ENCODE results near the gene CSF3R. TPM values are rescaled to one million over a fixed set of nuclear protein-coding genes. Genes with fewer than 3 reads are reported as not detected.

Gene CSF3R
- total and polyA plus RNA-seq, 2 donors from 2014 or later = 1.4 to 13.3 TPM

GRCh38 chr1:36419140-36419539 is 63.6 kb downstream of the CSF3R start:
- FAIRE-seq = no peak
- intact Hi-C loops (cut with DNase I) = no loop called here
- H3K9ac ChIP-seq (ENCODE audit: low read length in 3 of 3) = no peak overlapping the region
- DNase-seq = no peak
- TF ChIP-seq CTCF (IDR thresholded peaks at IDR 0.05; ENCODE audit: borderline replicate concordance, extremely low read depth, insufficient read depth) = no peak
- no peaks in the 10 kb centered on the region for H3K4me1 ChIP-seq (ENCODE audit: control insufficient read depth in 2 of 3, insufficient read depth in 2 of 3, low read depth in 1 of 3, low read length in 3 of 3)
- peaks cover 0 to 10% (median 10%) of the 10 kb centered on the region in 3 donors for H3K36me3 ChIP-seq (ENCODE audit: control insufficient read depth in 2 of 3, insufficient read depth in 3 of 3, low read length in 3 of 3)
- no peak overlapping the region for H3K27ac ChIP-seq (ENCODE audit: low read depth in 2 of 2, low read length in 2 of 2)
- H3K27me3 ChIP-seq (ENCODE audit: control insufficient read depth, insufficient read depth, low read length) = no peaks in the 10 kb centered on the region
- H3K4me3 ChIP-seq (ENCODE audit: low read length in 3 of 3) = no peak overlapping the region
- H3K9me3 ChIP-seq (ENCODE audit: control insufficient read depth in 2 of 3, insufficient read depth in 1 of 3, low read length in 3 of 3) = no peaks in the 10 kb centered on the region

GRCh38 chr1:36417931-36418330 is 64.8 kb downstream of the CSF3R start:
- Histone ChIP-seq H3K9ac (ENCODE audit: low read length in 3 of 3) (no peak overlapping the region), H3K9me3 (ENCODE audit: control insufficient read depth in 2 of 3, insufficient read depth in 1 of 3, low read length in 3 of 3) (no peaks in the 10 kb centered on the region), H3K36me3 (ENCODE audit: control insufficient read depth in 2 of 3, insufficient read depth in 3 of 3, low read length in 3 of 3) (peaks cover 0 to 10% (median 10%) of the 10 kb centered on the region in 3 donors), H3K27me3 (ENCODE audit: control insufficient read depth, insufficient read depth, low read length) (no peaks in the 10 kb centered on the region), H3K4me3 (ENCODE audit: low read length in 3 of 3) (no peak overlapping the region), H3K27ac (ENCODE audit: low read depth in 2 of 2, low read length in 2 of 2) (no peak overlapping the region), H3K4me1 (ENCODE audit: control insufficient read depth in 2 of 3, insufficient read depth in 2 of 3, low read depth in 1 of 3, low read length in 3 of 3) (no peaks in the 10 kb centered on the region)
- intact Hi-C loops (cut with DNase I) = no loop called here
- no peak for FAIRE-seq
- TF ChIP-seq CTCF (IDR thresholded peaks at IDR 0.05; ENCODE audit: borderline replicate concordance, extremely low read depth, insufficient read depth) = no peak
- DNase-seq = no peak

Other genes with a start within 250 kb of the CSF3R start
- gene SH3D21, start 176.5 kb downstream of the CSF3R start, total RNA-seq = 33.4 TPM
- gene SH3D21, start 176.5 kb downstream of the CSF3R start, polyA plus RNA-seq (ENCODE audit: insufficient read depth, low read depth, low replicate concordance) = 5.7 TPM
- gene EVA1B, start 159.3 kb downstream of the CSF3R start, total RNA-seq = 31.8 TPM
- gene EVA1B, start 159.3 kb downstream of the CSF3R start, polyA plus RNA-seq (ENCODE audit: insufficient read depth, low read depth, low replicate concordance) = 91.8 TPM
- 39.2 TPM for gene STK40, start 97.0 kb downstream of the CSF3R start, total RNA-seq
- 30.9 TPM for gene STK40, start 97.0 kb downstream of the CSF3R start, polyA plus RNA-seq (ENCODE audit: insufficient read depth, low read depth, low replicate concordance)
- gene LSM10, start 85.0 kb downstream of the CSF3R start, total RNA-seq = 29.5 TPM
- 91.6 TPM for gene LSM10, start 85.0 kb downstream of the CSF3R start, polyA plus RNA-seq (ENCODE audit: insufficient read depth, low read depth, low replicate concordance)
- 22.0 TPM for gene OSCP1, start 32.5 kb downstream of the CSF3R start, total RNA-seq
- 27.8 TPM for gene OSCP1, start 32.5 kb downstream of the CSF3R start, polyA plus RNA-seq (ENCODE audit: insufficient read depth, low read depth, low replicate concordance)
- 48.1 TPM for gene MRPS15, start 18.5 kb downstream of the CSF3R start, total RNA-seq
- gene MRPS15, start 18.5 kb downstream of the CSF3R start, polyA plus RNA-seq (ENCODE audit: insufficient read depth, low read depth, low replicate concordance) = 160 TPM

All from kidney (tissue), 14 donors.